Activated gamma-delta T cell (primary cell): ENCODE results near the gene FAM3C.

Experiments
- DNase-seq: peaks from one replicate; lab custom pipeline; 2025; lab: John Stamatoyannopoulos, UW

The FAM3C gene

DNA sequence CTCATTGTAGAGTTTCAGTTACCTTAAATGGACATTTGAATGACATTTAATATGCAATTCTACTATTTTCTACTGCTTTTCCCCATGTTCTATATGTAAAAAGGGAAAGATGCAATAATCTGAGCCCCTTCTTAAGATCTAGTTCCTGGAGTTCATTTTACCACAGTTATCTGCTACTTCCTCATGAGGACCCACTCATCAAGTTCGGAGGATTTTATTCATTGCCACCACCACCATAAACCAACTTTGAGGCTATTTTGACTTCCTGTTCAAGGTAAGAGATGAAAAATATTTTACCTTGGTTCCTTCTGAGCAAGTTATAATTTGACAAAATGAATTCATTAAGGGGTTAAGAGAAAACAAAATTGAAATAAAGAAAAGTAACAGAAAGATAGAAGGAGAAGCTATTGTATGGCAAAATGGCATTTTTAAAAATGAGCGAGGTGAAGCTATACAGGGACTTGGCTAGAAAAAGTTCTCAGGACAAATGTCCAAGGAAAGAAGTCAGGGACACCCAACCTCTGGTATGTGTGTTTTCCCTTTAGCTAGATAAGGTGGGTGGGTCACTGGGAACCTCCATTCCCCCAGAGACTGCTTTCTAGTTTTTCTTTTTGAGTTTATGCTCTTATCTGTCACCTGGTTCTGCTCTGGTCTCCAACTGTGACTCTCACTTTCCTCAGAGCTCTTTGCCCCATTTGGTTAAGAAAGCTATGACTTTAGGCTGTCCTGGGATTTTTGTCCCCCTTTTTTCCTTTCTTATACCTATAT, 14.9 kb upstream of the FAM3C start:
- no peak for DNase-seq

DNA sequence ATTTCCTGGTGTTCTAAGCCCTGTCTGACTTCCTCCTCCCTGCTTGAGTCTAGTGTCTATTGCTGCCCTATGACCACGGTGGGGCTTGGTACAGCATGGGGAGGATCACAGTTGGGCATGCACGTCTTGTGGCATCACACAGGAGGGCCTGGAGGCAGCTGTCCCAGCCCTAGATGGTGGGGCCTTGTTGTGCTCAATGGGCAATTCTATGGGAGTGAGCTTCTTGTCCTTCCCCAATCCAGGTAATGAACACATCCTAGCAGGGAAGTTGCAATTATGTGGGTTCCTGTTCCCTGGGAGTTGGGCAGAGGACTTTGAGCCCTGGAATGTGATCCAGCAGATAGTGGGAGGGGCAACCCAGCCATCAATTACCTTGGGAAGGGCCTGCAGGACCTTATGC, 10.8 kb upstream of the FAM3C start:
- DNase-seq: no peak

DNA sequence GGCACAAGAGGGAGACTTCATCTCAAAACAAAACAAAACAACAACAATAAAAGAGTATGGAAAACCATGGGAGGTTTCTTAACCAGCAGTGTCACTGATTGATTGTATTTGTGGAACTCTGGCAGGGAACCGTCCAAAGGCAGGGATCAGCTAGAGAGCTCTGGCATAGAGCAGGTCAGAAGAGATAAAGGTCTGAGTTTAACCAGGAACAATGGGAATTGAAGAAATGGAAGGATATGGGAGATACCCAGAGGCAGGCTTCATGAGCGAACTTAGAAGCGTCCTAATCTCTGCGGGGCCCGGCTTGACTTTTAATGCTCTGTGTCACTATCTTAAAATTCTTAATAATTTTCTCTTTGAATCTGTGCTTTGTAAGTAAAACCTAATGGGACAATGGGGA, 10.4 kb upstream of the FAM3C start:
- no peak for DNase-seq

DNA sequence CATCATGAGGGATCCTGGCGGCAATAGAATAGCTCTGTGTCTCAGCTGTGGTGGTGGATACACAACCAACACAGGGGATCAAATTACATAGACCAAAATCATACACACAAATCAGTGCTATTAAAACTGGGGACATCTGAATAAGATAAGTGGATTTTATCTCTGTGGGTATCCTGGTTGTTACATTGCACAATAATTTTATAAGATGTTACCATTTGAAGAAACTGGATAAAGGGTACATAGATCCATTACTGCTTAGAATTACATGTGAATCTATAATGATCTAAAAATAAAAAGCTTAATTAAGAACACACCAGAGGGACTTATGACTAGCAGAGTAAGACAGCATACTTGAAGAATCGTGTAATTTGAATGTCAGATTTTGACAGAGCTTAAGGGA, 8.2 kb upstream of the FAM3C start:
- DNase-seq: no peak

DNA sequence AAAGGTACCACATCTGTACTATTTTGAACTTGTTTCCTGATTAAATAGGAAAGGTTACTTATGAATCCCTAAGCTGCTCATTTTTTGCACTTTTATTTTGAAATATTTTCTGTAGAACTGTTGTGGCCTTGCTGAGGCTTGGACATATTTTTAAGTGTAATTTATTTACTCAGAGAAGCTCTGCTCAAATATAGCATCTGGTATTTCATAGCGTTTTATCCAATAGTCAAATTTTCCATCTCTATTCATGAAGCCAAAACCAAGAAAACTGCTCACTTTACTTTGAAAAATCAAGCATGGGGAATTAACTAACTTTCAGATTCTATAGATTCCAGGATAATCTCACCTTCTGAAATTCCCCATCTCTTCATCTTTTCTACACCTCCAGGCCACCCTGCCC, 6.6 kb upstream of the FAM3C start:
- no peak for DNase-seq

DNA sequence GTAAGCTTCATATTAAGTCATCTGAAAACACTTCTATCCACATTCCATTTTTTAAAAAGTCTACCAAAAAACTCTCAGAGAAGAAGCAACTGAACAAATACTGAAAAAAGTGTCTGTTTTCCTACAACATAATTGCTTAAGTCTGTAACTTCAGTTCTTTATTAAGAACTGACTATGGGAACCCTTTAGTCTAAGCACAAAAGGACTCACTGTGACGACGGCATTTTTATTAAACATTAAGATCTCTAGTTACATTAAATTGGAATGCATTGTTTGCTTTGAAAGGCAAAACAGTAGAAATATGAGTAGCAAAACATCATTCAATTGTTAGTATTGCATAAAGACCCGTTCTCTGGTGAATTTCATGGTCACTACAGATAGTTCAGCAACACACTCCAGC, 5.8 kb upstream of the FAM3C start:
- DNase-seq: no peak

DNA sequence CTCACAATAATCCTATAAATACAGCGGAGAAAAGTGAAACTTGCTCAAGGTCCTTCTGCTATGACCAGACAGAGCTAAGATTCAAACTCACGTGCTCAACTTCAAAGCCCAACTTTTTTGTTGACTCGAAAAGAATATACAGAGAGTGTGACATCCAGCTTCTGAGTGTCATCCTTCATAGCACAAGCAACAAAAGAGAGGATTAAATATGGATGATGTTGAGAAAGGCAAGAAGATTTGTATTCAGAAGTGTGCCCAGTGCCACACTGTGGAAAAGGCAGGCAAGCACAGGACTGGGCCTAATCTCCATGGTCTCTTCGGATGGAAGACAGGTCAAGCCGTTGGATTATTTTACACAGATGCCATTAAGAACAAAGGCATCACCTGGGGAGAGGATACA, 2.1 kb upstream of the FAM3C start:
- no peak for DNase-seq

DNA sequence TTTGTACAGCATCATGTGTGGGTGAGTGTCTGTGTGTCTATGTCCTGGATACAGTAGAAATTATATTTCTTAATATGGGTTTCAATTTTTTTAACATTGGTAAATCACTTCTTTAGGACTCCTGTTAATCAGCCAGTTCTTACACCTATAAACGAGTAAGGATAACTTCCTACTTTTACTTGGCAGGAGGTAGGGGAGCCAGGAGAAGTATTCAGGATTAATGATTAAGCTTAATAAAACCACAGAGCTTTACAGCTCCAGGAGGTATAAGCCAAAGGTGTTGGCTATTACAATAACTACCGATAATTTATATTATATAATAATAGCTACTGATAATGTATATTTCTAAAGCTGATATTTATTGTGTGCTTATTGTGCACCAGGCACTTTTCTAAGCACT, 1.7 kb upstream of the FAM3C start:
- no peak for DNase-seq

DNA sequence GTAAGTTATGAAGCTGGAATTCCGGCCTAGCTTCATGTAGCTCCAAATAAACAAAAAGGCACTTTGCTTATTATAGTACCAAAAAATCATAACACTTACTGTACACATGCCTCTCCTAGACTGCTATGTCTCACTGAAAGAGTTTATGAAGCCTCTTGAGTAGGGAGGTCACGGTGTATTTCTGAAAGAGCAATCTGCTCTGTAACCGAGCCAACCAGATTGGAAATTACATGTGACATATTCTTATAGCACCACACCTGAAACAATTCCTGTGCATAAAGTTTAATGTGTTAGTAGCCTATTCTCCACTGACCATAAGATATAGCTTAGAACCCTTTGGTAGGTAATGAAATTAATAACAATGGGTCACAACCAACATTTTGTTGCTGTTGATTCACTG, 1.3 kb upstream of the FAM3C start:
- no peak for DNase-seq

DNA sequence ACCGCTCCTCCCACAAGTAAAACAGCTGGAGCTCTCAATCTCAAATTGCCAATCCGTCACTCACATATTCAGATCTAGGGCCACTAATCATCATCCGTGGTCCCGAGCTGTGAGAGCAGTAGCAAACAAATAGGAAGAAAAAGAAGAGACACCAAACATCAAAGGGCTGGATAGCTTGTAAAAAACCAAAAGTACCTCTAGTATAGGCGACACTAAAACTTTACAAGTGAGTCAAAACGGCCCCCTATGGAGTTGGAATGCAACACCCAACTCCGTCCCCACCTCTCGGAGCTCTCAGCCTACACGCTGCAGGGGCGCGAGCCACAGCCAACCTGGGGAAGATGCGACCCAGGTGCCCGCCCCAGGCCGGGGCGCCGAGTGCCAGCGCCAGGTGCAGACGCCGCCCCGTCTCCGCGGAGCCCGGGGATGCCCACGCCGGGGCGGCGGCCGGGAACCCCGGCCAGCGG, 581 bp downstream of the FAM3C start:
- DNase-seq: peak; percentile 53

DNA sequence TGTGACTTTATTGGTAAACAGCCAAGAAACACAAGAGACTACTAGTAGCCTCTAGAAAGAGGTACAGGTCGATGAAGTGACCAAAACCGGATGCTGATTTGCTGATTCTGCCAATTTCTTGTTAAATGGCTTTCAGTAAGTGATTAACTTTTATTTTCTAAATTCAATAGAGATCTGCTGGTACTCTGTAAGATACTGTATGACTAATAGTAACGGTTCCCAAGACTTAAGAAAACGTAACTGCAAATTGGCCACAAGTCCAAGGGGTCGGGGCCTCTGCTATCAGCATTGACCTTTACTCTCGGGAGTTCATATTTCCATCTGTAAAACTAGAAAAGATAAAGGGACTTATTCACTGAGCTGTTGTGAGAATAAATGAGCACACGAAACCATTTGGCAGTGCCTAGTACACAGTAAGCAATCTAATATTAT, 1.4 kb downstream of the FAM3C start:
- DNase-seq: no peak

DNA sequence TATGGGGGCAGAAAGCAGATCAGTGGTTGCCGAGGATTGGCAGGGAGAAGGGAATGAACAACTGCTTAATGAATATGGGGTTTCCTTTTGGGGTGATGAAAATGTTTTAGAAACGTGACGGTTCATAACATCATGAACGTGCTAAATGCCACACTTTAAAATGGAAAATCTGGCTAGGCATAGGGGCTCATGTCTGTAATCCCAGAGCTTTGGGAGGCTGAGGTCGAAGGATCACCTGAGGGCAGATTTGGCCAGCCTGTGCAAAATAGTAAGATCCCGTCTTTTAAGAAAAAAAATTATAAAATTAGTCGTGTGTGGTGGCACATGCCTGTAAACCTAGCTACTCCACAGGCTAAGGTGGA, 3.1 kb downstream of the FAM3C start:
- DNase-seq: no peak

DNA sequence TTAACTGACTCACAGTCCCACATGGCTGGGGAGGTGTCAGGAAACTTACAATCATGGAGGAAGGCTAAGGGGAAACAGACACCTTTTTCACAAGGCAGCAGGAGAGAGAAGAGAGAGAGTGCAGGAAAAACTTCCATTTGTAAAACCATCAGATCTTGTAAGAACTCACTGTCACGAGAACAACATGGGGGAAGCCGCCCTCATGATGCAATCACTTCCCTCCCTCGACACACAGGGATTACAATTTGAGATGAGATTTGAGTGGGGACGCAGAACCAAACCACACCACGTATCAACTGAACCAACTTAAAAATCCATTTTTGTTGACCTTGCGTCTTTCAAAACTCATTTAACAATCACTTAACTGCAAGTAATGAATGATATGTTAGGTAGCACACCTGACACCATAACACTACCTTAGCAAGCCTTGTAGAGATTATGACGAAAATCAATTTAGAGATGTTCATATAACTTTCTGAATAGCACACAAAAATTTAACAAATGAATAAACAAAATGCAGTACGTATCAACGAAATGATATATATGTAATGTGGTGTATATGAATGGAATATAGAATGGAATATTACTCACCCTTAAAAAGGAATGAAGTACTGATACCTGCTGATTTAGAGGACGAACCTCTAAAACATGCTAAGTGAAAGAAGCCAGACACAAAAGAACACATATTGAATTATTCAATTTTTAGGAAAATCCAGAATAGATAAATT, 3.7 kb downstream of the FAM3C start:
- no peak for DNase-seq

DNA sequence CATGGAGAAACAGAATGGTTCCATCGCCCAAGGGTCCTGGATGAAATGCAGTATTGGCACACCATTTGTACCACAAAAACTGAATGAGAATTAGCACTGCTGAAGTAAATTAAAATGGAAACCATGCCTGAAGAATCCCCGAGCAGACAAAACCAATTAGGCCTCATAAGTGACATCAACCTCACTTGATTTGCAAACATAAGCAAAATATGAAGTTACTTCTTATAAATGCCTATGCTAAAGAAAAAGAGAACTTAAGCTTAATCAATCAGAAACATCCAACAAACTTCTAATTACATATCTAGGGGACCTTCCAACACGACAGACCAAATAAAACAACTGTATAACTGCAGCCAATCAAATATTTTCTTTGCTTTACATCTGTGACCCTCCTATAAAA, 4.4 kb downstream of the FAM3C start:
- no peak for DNase-seq

DNA sequence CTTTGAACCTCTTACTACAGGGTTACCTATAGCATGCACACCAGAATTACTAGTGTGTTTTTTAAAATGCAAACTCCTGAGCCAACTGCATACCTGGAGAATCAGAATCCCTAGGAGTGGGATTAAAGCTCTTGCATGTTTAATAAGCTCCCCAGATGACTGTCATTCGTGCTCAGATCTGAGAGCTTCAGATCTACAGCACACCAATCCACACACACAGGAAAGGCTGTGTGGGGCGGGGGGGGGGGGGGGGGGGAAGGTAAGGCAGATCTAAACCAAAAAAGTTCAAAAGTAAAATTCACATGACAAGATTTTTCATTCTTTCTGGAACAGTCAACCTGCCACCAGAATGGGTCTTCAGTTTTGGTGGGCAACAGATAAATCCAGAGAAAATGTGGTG, 5.5 kb downstream of the FAM3C start:
- no peak for DNase-seq

DNA sequence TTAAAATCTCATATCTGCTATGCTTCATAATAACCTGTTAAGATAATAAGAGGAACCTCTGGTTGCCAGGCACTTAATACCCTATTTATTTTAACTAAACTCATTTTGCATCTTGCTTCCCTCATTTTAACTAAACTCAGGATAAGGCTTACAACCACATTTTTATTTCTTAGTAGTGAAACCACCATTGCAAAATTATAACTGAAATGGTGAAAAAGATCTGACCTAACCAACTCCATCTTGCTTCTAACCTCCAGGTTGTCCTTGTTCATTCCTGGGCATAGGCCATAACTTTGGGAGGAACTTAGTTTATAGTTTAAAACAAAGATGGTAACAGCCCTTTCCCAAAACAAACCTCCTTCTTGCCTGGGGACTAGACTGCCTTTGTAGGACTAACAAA, 6.0 kb downstream of the FAM3C start:
- no peak for DNase-seq

DNA sequence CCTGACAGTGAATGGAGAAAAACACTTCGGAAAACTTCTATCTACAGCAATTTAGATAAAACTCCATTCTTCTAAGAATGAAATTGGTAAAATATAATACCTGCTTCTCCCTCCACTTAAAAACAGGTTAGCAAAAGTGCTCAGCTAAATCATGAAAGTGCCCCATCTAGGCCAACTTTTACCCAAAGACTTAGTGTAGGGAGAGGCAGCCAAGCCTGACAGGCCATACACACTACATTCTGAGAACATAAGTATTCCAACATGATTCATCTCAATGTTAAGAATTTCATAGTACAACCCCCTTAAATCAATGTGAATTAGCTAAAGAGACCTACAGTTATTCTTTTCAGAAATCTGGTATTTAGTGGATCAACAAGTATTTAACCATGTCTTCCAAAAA, 7.2 kb downstream of the FAM3C start:
- DNase-seq: no peak

DNA sequence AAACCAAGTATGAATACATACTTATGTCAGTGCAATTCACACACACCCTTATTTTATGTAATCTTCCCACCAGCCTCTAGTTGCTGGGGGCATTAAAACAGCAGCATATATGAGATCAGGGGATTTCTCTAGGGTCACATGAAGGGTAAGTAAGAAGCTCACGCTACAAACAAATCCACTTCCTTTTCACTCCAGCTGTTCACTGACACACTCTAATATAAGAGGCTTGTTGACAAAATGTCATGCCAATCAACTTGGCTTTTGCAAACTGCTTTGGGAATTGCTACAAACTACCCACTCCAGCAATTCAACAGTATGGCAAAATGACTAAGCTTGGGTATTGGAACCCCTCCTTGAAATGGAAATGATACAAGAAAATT, 10.3 kb downstream of the FAM3C start:
- no peak for DNase-seq

DNA sequence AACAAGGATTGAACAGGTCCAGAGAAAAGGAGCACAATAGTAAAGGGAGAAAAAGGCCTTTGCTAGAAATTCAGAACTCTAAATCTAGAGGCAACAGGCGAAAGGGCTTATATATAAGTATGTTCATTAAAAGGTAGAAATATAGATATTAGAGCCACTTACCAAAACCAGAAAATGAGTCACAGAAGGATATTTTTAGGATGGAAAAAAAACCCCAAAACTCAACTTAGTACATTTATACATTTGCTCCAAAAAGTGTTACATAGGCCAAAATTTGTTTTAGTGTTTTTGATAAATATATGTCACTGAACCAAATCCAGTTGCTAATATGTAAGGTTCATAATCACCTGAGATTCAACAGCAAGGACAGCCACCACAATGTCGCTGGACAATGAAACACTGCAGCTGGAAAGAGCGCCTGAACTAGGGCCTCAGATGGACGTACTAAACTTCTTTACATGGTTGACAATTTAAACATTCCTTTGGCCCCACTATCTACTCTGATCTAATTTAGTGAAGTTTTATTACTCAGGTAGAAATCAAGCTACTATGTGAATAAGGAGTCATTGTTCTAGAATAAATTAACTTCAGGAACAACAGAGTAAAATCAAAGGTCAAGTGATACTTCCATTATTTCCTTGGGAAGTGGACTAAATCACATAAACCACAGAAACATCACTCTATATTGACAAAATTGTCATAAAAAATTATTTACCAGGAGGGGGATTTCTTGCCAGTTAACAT, 10.9 kb downstream of the FAM3C start:
- DNase-seq: no peak

DNA sequence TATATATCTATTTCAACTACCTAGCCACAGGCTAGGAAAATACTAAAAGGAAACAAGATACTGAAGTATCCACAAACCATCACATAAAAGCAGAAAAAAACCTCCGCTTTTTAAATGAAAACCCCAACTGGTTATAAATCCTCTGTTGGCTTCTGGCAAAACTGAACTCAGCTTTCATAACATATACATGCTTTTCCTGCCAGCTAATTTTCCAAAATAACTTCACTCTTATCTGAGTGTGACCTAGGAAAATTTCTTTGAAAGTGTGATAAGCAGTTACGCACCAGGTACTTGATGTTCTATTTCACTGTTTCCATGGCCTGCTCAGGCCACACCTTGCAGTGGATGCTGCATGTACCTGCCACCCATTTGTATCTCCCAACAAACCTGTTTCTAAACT, 11.8 kb downstream of the FAM3C start:
- DNase-seq: no peak

DNA sequence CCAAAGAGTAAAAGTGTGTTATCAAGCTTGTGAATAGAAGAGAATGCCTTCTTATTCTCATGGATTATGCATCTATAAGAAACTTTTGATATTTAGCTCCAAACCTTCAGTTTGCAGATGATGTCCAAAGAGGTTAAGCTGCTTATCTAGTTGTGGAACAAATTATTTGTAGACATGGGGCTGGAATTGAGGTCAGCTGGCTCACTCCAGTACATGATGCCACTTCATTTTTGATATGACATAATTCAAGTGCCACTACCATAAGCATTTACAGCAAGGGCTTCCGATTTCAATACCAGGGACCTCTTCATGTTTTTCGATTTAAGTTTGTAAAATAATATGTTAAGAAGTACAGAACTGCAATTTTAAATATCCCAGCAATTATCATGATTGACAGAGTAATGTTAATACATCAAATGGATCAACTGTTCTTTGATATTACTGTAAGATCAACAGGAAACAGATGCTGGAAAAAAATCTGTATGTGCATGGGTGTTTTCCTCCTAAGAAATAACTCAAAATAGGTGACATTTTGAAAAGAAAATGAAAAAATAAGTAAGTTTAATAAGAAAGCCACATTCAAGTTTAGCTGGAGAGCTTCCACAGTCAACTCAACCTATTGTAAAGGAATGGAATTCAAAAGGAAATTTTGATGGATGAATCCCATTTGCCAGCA, 12.7 kb downstream of the FAM3C start:
- no peak for DNase-seq

DNA sequence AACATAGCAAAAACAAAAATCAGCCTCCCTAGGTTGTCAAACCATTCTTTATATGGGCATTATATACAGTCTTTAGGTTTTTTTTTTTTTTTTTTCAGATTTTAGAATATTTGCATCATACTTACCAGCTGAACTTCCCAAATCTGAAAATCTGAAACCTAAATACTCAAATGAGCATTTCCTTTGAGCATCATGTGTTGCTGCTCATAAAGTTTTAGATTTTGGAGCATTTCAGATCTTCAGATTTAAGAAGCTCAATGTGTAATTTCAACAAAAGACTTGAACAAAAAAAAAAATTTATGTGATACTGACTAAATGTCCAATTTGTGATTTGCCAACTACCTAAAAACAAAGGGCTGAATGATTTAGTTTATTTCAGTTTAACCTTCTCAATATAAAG, 13.6 kb downstream of the FAM3C start:
- DNase-seq: no peak

DNA sequence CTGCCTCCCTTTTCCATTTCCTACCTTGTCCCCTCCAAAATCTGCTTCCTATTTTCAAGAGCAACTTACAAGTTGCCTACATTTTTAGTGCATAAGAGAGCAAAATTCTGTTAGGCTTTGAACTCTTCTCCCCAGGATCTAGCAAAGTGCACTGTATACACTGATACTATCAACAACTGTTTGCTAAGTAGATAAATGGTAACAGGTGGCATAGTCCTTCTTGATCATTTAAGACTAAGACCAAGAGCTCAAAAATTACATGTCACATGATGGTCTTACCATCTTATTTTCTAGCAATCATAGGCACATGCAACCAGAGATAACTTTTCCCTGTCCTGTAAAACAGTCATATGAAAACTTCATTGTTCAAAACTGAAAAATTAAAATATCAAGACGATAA, 16.2 kb downstream of the FAM3C start:
- DNase-seq: no peak
